ENCODE results near the gene TARP.

DNA sequence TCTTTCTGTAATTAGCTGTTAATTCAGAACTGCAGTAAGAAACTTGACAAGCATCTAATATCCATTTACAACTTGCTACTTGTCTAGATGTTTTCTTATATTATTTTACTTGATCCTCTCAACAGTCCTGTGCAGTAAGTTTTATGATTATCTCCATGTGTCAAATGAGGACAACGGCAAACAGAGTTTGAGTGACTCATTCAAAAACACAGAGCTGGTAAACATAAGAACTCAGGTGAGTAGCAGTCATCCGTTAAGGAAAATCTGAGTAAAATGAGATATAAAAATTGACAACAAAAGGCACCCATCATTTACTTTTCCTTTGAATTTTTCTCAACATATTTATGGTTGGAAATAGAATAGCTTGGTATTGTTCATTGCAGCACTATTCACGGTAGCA is 19.0 kb upstream of the TARP start:
- TF ChIP-seq, protein P1, sequence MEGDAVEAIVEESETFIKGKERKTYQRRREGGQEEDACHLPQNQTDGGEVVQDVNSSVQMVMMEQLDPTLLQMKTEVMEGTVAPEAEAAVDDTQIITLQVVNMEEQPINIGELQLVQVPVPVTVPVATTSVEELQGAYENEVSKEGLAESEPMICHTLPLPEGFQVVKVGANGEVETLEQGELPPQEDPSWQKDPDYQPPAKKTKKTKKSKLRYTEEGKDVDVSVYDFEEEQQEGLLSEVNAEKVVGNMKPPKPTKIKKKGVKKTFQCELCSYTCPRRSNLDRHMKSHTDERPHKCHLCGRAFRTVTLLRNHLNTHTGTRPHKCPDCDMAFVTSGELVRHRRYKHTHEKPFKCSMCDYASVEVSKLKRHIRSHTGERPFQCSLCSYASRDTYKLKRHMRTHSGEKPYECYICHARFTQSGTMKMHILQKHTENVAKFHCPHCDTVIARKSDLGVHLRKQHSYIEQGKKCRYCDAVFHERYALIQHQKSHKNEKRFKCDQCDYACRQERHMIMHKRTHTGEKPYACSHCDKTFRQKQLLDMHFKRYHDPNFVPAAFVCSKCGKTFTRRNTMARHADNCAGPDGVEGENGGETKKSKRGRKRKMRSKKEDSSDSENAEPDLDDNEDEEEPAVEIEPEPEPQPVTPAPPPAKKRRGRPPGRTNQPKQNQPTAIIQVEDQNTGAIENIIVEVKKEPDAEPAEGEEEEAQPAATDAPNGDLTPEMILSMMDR (IDR thresholded peaks at IDR 0.05; ENCODE audit: low read depth, low read length), result no peak
- TF ChIP-seq EZH2phosphoT487 (IDR thresholded peaks at IDR 0.05; ENCODE audit: low read depth), result no peak

Data from OCI-LY3 (cell line).